Kidney tubule cell (primary cell): ENCODE results near the gene NOX4.
A peak's percentile ranks its signal among the peaks of the same experiment; 100 is the strongest.
"Not testable (repeated sequence)": the region's sequence is repeated elsewhere in the genome, so short reads cannot be mapped to it uniquely, and the experiment has no call there.

Experiments
- DNase-seq: peaks from one replicate; pipeline ENCODE4 v3.0.0-alpha.2; 2018; ENCODE audit warnings: low spot score

NOX4 gene

GRCh38 chr11:89458716-89459115 is 32.5 kb downstream of the NOX4 start:
- DNase-seq, result peak; percentile 57

- DNase-seq, result no peak
Measured at GRCh38 chr11:89457190-89457589, 34.0 kb downstream of the NOX4 start.

- no peak for DNase-seq
Measured at GRCh38 chr11:89456681-89457080, 34.5 kb downstream of the NOX4 start.

GRCh38 chr11:89452780-89453179 is 38.4 kb downstream of the NOX4 start:
- peak; percentile 36 for DNase-seq

- DNase-seq, result no peak
Measured at GRCh38 chr11:89447845-89448244, 43.3 kb downstream of the NOX4 start.

GRCh38 chr11:89443361-89444322 is 47.5 kb downstream of the NOX4 start:
- peak; percentile 16 for DNase-seq

- DNase-seq, result no peak
Measured at GRCh38 chr11:89442801-89443200, 48.4 kb downstream of the NOX4 start.

- DNase-seq, result no peak
Measured at GRCh38 chr11:89441606-89442005, 49.6 kb downstream of the NOX4 start.

- DNase-seq, result no peak
Measured at GRCh38 chr11:89437317-89437716, 53.9 kb downstream of the NOX4 start.

- peak; percentile 43 for DNase-seq
Measured at GRCh38 chr11:89436071-89436470, 55.1 kb downstream of the NOX4 start.

GRCh38 chr11:89433278-89433677 is 57.9 kb downstream of the NOX4 start:
- no peak for DNase-seq

- DNase-seq, result not testable (repeated sequence)
Measured at GRCh38 chr11:89432182-89432581, 59.0 kb downstream of the NOX4 start.

- DNase-seq, result not testable (repeated sequence)
Measured at GRCh38 chr11:89426501-89426900, 64.7 kb downstream of the NOX4 start.

GRCh38 chr11:89421718-89422117 is 69.5 kb downstream of the NOX4 start:
- no peak for DNase-seq

GRCh38 chr11:89420981-89421380 is 70.2 kb downstream of the NOX4 start:
- no peak for DNase-seq

GRCh38 chr11:89416961-89417360 is 74.2 kb downstream of the NOX4 start:
- DNase-seq, result no peak

- not testable (repeated sequence) for DNase-seq
Measured at GRCh38 chr11:89411112-89411511, 80.1 kb downstream of the NOX4 start.

GRCh38 chr11:89410666-89411065 is 80.5 kb downstream of the NOX4 start:
- DNase-seq, result not testable (repeated sequence)

- DNase-seq, result not testable (repeated sequence)
Measured at GRCh38 chr11:89408441-89408840, 82.7 kb downstream of the NOX4 start.

- DNase-seq, result peak; percentile 38
Measured at GRCh38 chr11:89405629-89406028, 85.5 kb downstream of the NOX4 start.

- not testable (repeated sequence) for DNase-seq
Measured at GRCh38 chr11:89391654-89392053, 99.5 kb downstream of the NOX4 start.

GRCh38 chr11:89387501-89387900 is 103.7 kb downstream of the NOX4 start:
- not testable (repeated sequence) for DNase-seq

- not testable (repeated sequence) for DNase-seq
Measured at GRCh38 chr11:89382986-89383385, 108.2 kb downstream of the NOX4 start.

- peak; percentile 95 for DNase-seq
Measured at GRCh38 chr11:89381094-89381493, 110.1 kb downstream of the NOX4 start.
